GM19372 (cell line): ENCODE data around the gene LRP8.

Experiments
- ATAC-seq: cut with Tn5 transposase; IDR thresholded peaks from one replicate; pipeline ENCODE4 v1.9.1; 2021; ENCODE audit warnings: mild to moderate bottlenecking, low read depth, moderate library complexity; ENCODE audit not compliant: unreplicated experiment

LRP8 gene

DNA sequence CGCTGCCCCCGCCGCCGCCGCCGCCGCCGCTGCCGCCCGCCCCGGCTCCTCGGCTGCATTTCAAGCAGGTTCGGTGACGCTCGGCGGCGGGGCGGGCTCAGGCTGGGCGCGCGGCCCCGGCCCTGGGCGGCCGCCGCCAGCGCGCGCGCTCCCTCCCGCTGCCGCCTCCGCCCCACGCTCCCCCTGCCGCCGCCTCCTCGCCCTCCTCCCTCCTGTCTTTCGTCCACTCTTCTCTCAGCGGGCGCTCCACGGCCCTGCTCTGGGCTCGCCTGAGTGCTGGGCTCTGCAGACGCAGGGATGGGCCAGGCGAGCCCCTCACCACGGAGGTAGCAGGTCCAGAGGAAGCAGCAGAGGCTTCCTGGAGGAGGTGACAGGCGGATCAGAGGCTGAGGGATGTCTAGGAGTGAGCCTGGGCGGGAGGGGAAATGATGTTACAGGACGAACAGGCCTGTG, at the start of gene LRP8:
TSS of gene LRP8 (minus strand) at position 62 of the 453 bp plus-strand sequence. CDS start 158 bp downstream, outside the sequence.
- peak; percentile 45 for ATAC-seq

DNA sequence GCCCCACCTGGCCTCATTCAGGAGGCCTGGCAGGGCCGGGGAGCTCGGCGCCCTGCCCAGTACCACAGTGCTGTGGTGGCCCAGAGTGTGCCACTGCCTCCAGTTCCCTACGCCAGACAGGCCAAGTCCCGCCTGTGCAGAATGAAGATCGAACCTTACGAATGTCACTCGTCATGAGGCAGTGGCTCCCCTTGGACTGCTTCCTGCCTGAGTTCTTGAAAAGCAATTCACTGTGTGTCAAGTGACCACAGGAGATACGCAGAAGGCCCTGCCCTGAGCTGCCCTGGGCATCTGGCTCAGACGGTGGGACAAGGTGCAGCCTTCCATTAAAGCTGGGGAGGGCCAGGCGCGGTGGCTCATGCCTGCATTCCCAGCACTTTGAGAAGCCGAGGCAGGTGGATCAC, 49.6 kb upstream of the LRP8 start:
- ATAC-seq = no peak

- no peak for ATAC-seq
Observed at GRCh38 chr1:53376742-53377437, 49.0 kb upstream of the LRP8 start.

GRCh38 chr1:53376041-53376461, 48.2 kb upstream of the LRP8 start:
- no peak for ATAC-seq

DNA sequence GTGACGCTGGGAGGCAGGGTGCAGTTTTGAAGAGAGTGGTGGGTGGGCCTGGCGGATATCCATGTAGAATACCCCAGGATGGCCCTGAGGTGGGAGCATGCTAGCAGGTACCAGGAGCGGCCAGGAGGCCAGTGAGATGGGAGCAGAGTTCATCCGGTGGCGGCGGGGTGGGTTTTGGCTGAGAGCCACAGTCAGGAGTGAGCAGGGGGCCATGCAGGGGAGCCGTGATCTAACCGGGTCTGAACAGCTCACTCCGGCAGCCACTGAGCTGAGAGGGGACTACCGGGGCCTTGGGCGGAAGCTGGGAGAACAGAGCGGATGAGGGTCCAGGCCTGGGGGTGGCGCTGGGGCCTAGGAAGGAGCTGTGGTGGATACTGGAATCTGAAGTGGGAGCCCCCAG, 47.6 kb upstream of the LRP8 start:
- no peak for ATAC-seq

DNA sequence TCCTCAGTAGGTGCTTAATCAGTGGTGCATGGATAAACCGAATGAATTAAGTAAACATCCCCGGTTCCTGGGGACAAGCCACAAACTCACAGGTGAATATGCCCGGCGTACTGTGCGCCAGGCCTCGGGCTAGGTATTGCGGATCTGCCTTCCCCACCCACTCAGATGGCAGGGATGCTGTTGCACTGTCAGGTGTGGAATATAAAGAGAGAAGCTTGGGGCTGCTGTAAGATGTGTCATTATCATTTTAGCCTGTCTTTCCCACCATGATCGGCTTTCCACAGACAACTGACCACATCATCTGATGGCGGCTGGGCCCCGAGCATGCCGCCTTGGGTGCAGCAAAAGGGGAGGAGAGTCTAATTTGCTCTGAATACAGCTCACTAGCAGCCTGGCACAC, 45.4 kb upstream of the LRP8 start:
- no peak for ATAC-seq

GRCh38 chr1:53372501-53372951, 44.7 kb upstream of the LRP8 start:
- no peak for ATAC-seq

- no peak for ATAC-seq
Observed at GRCh38 chr1:53371851-53372250, 44.0 kb upstream of the LRP8 start.

DNA sequence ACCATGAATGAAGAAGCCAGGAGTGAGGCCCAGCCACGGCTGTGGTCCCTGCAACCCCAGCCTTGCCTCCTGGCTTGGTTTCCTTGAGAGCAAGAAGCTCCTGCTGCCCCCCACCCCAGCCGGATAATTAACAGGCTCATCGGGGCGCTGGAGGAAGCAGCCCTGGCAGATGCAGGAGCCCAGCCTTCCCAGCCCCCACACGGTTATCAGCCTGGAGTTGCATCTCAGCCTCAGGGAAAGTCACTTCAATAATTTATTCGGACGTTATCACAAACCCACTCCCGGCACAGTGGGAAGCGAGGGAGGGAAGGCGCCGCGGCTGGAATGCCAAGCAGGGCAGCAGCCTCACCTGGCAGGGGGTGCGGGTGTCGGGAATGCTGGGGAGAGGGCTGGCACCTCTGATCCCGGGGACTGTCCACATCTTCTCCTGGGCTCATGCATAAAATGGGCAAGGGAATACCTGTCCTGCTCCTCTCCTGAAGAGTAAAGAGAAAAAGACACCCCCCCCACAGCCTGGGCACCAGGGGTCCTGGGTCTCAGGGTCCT, 43.3 kb upstream of the LRP8 start:
- ATAC-seq = no peak

- no peak for ATAC-seq
Observed at GRCh38 chr1:53370369-53370961, 42.6 kb upstream of the LRP8 start.

- no peak for ATAC-seq
Observed at GRCh38 chr1:53369761-53370160, 41.9 kb upstream of the LRP8 start.

DNA sequence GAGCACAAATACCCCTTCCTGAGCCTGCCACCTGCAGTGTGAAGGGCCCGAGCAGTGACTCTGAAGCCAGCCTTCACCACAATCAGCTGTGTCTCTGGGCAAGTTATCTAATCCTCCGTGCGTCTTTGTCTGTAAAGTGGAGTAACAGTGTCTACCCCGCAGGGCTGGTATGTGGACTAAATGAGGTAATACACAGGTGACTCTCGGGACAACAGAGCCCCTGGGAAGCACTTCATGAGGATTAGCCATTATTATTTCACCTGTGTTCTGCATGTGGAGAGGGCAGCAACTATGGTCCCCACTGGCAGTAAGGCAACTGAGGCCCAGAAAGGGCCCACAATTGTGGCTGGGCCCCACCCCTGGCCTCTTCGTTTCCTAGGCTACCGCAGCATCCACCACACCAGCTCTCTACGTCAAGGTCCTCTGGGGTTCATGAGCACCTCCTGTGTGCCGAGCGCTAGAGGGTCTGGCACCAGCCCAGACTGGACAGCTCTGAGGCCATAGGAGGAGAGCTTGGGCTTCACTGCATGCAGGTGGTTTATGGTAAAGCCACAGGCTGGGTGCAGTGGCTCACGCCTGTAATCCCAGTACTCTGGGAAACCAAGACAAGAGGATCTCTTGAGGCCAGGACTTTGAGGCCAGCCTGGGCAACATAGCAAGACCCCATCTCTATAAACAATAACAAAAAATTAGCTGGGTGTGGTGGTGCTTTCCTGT, 41.3 kb upstream of the LRP8 start:
- ATAC-seq = no peak

DNA sequence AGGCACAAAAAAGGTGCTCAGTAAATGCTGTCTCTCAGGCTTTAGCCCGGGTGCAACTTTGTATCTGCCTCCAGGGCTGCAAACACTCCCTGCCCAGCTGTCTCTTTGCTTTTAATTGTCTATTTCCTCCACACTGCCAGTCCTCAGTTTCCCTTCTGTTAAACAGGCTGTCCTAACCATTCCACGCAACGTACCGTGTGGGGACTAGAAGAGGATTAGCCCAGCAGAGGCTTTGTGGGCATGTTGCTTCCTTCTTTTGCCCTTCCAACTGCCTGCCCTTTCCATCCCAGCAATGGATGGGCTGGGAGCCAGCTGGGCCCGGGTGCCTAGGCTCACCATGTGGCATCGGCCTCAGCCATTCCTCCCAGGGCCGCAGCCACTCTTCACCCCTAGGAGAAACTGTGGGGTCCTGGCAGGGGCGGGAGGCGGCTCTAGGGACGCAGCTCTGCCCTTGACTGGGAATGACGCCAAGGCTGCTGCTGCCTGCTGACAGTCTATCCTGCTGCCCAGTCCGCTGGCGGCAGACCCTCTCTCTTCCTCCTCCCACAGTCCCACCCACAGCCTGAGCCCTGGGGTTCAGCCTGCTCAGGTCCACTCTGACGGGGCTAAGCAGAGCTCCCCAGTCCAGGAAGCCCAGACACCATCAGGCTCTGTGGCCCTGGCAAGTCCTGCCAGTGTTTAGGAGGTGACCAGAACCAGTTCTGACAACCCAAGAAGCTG, 40.6 kb upstream of the LRP8 start:
- no peak for ATAC-seq

GRCh38 chr1:53367503-53368313, 39.8 kb upstream of the LRP8 start:
- ATAC-seq = no peak

GRCh38 chr1:53366901-53367502, 39.1 kb upstream of the LRP8 start:
- ATAC-seq = no peak

GRCh38 chr1:53365437-53366063, 37.7 kb upstream of the LRP8 start:
- no peak for ATAC-seq

- no peak for ATAC-seq
Observed at GRCh38 chr1:53362851-53363642, 35.2 kb upstream of the LRP8 start.

DNA sequence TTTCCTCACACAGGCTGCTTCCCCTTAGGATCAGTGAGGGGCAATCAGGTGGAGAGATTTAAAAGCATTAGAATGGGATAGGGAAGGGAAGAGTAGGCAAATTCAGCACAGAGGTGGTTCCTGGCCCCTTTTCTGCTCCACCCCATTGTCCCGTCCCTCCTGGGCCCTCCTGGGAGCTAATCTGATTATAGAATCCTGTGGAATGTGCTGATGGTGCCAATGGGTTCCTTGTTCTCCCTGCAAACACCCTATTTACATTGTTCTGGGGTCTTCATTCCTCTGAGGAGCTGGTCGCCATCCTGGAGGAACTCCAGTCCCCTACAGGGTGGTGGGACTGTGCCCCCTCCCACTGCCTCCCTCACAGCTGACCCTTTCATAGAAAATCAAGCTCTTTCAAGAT, 34.4 kb upstream of the LRP8 start:
- ATAC-seq = no peak
